HG03575 (cell line): ENCODE results near the gene SLC23A3.
A peak's percentile ranks its signal among the peaks of the same experiment; 100 is the strongest.

Source experiments
- ATAC-seq: cut with Tn5 transposase; IDR thresholded peaks from one replicate; pipeline ENCODE4 v1.9.1; 2021; ENCODE audit not compliant: unreplicated experiment, insufficient number of reproducible peaks, low FRiP score; ENCODE audit errors: extremely low read depth

SLC23A3 gene

GRCh38 chr2:219169930-219170654, at the start of gene SLC23A3:
Gene SLC23A3 (minus strand): TSS chr2:219170029. CDS start chr2:219169984, 45 bp downstream.
- ATAC-seq, result no peak

GRCh38 chr2:219218732-219219701, 49.2 kb upstream of the SLC23A3 start, which contains the start of gene ABCB6:
Gene ABCB6 (minus strand): TSS chr2:219218958. CDS start chr2:219218673, 285 bp downstream.
- ATAC-seq, result no peak

- ATAC-seq, result no peak
Measured at GRCh38 chr2:219218217-219218731, 48.4 kb upstream of the SLC23A3 start.

- ATAC-seq, result no peak
Measured at GRCh38 chr2:219216535-219216915, 46.7 kb upstream of the SLC23A3 start.

GRCh38 chr2:219215871-219216534, 46.2 kb upstream of the SLC23A3 start:
- no peak for ATAC-seq

GRCh38 chr2:219214786-219215185, 45.0 kb upstream of the SLC23A3 start:
- no peak for ATAC-seq

GRCh38 chr2:219214141-219214540, 44.3 kb upstream of the SLC23A3 start:
- no peak for ATAC-seq

- ATAC-seq, result no peak
Measured at GRCh38 chr2:219213486-219214071, 43.8 kb upstream of the SLC23A3 start.

- no peak for ATAC-seq
Measured at GRCh38 chr2:219213026-219213415, 43.2 kb upstream of the SLC23A3 start.

- ATAC-seq, result no peak
Measured at GRCh38 chr2:219210886-219211362, 41.1 kb upstream of the SLC23A3 start.

- no peak for ATAC-seq
Measured at GRCh38 chr2:219210196-219210885, 40.5 kb upstream of the SLC23A3 start.

GRCh38 chr2:219209236-219210195, 39.7 kb upstream of the SLC23A3 start:
- ATAC-seq, result no peak

GRCh38 chr2:219207884-219208740, 38.3 kb upstream of the SLC23A3 start:
- no peak for ATAC-seq

- ATAC-seq, result no peak
Measured at GRCh38 chr2:219207134-219207883, 37.5 kb upstream of the SLC23A3 start.

GRCh38 chr2:219206328-219207133, 36.7 kb upstream of the SLC23A3 start, which contains the start of gene ZFAND2B:
Gene ZFAND2B (plus strand): TSS chr2:219206782. CDS start chr2:219206988, 206 bp downstream.
- peak; percentile 83 for ATAC-seq
